AG04449 (cell line): ENCODE measurements around the gene KCNK17.

Experiments
- CTCF ChIA-PET: fragments of 350-600 bp; formaldehyde crosslinking; extraction: SDS; loops from one replicate; lab custom pipeline; 2021; ENCODE audit warnings: antibody characterized with exemption; lab: Yijun Ruan, JAX
- POLR2A ChIA-PET: fragments of 400-600, 350-600 bp; formaldehyde crosslinking; extraction: SDS; loops from one replicate; lab custom pipeline; 2020; ENCODE audit warnings: antibody characterized with exemption, inconsistent platforms; lab: Yijun Ruan, JAX
- DNase-seq: peaks from one replicate; pipeline ENCODE4 v3.0.0-alpha.2; 2010; ENCODE audit warnings: low read depth, low spot score
- H3K4me3 ChIP-seq: 2 replicates; pipeline ENCODE4 v1.5.1; 2011; ENCODE audit warnings: low read depth, mild to moderate bottlenecking, control low read depth, low read length
- CTCF ChIP-seq: IDR thresholded peaks from one replicate; pipeline ENCODE4 v1.5.1; 2011; ENCODE audit warnings: mild to moderate bottlenecking, moderate library complexity, low read length, control low read depth, inconsistent platforms; ENCODE audit not compliant: insufficient read depth; ENCODE audit errors: missing control alignments

Gene KCNK17

GRCh38 chr6:39330476-39330875, 16.3 kb upstream of the KCNK17 start:
- no peak for DNase-seq
- ChIA-PET POLR2A (no interaction called here), CTCF (no interaction called here)
- H3K4me3 ChIP-seq = no peak overlapping the region
- no peak for TF ChIP-seq CTCF

DNA sequence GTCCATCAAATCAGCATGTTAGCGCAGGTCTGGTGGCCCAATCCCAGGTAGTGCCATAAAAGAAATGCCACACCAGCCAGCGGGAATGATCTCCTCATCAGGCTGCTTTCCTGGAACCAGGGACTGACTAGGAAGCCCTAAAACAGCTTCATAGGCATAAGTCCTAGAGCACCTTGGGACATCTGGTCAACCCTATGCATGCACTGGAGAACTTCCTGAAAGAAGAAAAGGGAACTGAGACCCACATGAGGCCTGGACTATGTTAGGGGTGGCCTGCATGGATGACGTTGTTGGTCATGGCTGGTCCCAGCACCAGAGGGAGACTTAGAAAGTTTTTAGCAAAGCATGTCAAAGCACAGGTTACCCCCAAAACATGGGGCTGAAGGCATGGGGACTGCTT, 15.8 kb upstream of the KCNK17 start:
- H3K4me3 ChIP-seq = no peak overlapping the region
- CTCF ChIA-PET = no interaction called here
- POLR2A ChIA-PET = no interaction called here
- no peak for DNase-seq
- no peak for TF ChIP-seq CTCF

- ChIA-PET POLR2A (no interaction called here), CTCF (interaction anchor here (1.7 kb wide), 1 partner anchor 10 kb away, joined by 6 read pairs; no protein-coding TSS in a partner anchor)
Measured at GRCh38 chr6:39328066-39328465, 13.8 kb upstream of the KCNK17 start.

GRCh38 chr6:39327507-39327906, 13.3 kb upstream of the KCNK17 start:
- DNase-seq = no peak
- ChIA-PET CTCF (interaction anchor here (1.7 kb wide), 1 partner anchor 11 kb away, joined by 6 read pairs; no protein-coding TSS in a partner anchor), POLR2A (no interaction called here)
- TF ChIP-seq CTCF = no peak
- no peak overlapping the region for H3K4me3 ChIP-seq

More at GRCh38 chr6:39328066-39328465, 13.8 kb upstream of the KCNK17 start:
- TF ChIP-seq CTCF = no peak
- no peak overlapping the region for H3K4me3 ChIP-seq
- no peak for DNase-seq

DNA sequence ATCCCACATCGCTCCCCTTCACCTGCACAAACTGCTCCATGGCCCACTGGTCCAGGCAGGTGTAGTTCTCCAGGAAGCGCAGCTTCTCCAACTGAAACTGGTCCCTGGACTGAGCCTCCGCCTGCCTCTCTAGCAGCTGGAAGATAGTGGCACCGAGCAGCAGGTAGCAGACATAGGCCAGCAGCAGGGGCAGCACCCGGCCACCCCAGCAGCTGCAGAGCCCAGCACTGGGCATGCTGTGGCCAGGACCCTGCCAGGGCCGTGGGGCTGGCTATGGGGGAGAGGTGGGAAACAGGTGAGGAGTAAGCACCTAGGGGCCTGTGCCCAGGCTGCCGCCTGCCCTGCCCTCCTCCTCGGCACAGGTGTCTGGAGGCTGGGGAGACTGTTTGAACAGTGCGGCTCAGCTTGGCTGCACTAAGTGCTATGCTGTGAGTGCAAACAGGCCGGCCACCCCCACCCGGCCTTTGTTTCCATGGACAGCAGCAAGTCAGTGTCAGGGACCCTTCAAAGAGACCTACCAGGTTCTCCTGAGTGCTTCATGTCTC, 8.2 kb upstream of the KCNK17 start, which contains the start of gene KCNK16:
Gene KCNK16, minus strand, starts transcription at position 397 of the 545 bp plus-strand sequence. Its CDS starts 162 bp downstream, at position 235.
- ChIA-PET POLR2A (no interaction called here), CTCF (no interaction called here)
- TF ChIP-seq CTCF = no peak
- no peak for DNase-seq
- H3K4me3 ChIP-seq = no peak within 1 kb of the TSS

GRCh38 chr6:39321761-39322160, 7.5 kb upstream of the KCNK17 start:
- no peak overlapping the region for H3K4me3 ChIP-seq
- TF ChIP-seq CTCF = no peak
- ChIA-PET POLR2A (no interaction called here), CTCF (no interaction called here)
- DNase-seq = no peak
